ENCODE measurements around the gene CUBN.

GRCh38 chr10:17022896-17023295, 106.7 kb downstream of the CUBN start:
- TF ChIP-seq CTCF (conservative IDR thresholded peaks at IDR 0.05) = no peak
- TF ChIP-seq EZH2 (IDR thresholded peaks at IDR 0.05; ENCODE audit: low read depth) = no peak
